ENCODE measurements around the gene ST6GALNAC4.
"Not testable (repeated sequence)": the region's sequence is repeated elsewhere in the genome, so short reads cannot be mapped to it uniquely, and the experiment has no call there.

ST6GALNAC4 gene

GRCh38 chr9:127870153-127870491 lies 46.7 kb downstream of the ST6GALNAC4 start:
- DNase-seq (ENCODE audit: low read depth), result not testable (repeated sequence)

- no peak for DNase-seq (ENCODE audit: low read depth)
Measured at GRCh38 chr9:127869310-127870152, 47.3 kb downstream of the ST6GALNAC4 start.

- no peak for DNase-seq (ENCODE audit: low read depth)
Measured at GRCh38 chr9:127868278-127868902, 48.5 kb downstream of the ST6GALNAC4 start.

- DNase-seq (ENCODE audit: low read depth), result no peak
Measured at GRCh38 chr9:127867356-127868277, 49.2 kb downstream of the ST6GALNAC4 start.

GRCh38 chr9:127866535-127866934 lies 50.3 kb downstream of the ST6GALNAC4 start:
- DNase-seq (ENCODE audit: low read depth), result no peak

GRCh38 chr9:127865645-127866464 lies 51.0 kb downstream of the ST6GALNAC4 start:
- DNase-seq (ENCODE audit: low read depth), result no peak

GRCh38 chr9:127863191-127863621 lies 53.6 kb downstream of the ST6GALNAC4 start:
- no peak for DNase-seq (ENCODE audit: low read depth)

- DNase-seq (ENCODE audit: low read depth), result no peak
Measured at GRCh38 chr9:127862075-127863011, 54.5 kb downstream of the ST6GALNAC4 start.

GRCh38 chr9:127860779-127861178 lies 56.1 kb downstream of the ST6GALNAC4 start:
- DNase-seq (ENCODE audit: low read depth), result no peak

- no peak for DNase-seq (ENCODE audit: low read depth)
Measured at GRCh38 chr9:127860260-127860659, 56.6 kb downstream of the ST6GALNAC4 start.

GRCh38 chr9:127858041-127858512 lies 58.8 kb downstream of the ST6GALNAC4 start:
- DNase-seq (ENCODE audit: low read depth), result no peak
